ENCODE results near the gene TBC1D19.

DNA sequence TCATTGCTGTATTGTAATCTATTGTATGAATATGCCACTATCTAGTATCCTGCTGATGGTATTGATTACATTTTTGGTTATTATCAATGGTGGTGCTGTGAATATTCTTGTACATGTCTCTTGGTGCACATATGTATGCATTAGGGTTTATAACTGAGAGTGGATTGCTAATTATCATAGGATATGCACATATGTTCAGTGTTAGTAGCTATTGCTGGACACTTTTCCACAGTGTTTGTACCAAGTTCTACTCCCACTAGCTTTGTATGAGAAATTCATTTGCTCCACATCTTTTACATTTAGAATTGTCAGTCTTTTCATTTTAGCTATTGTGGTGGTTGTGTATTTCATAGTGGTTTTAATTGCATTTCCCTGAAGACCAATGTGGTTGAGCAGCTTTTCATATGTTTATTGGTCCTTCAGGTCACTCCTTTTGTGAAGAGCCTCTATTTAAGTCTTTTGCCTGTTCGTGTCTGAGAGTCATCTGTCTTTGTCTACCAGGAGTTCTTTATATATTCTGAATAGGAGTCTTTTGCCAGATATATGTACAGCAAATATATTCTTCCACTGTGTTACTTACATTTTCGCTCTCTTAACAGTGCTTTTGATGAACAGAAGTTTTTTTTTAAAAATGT lies 87.1 kb downstream of the TBC1D19 start:
- TF ChIP-seq POLR2A (IDR thresholded peaks at IDR 0.05) = no peak
- TF ChIP-seq, protein P1, sequence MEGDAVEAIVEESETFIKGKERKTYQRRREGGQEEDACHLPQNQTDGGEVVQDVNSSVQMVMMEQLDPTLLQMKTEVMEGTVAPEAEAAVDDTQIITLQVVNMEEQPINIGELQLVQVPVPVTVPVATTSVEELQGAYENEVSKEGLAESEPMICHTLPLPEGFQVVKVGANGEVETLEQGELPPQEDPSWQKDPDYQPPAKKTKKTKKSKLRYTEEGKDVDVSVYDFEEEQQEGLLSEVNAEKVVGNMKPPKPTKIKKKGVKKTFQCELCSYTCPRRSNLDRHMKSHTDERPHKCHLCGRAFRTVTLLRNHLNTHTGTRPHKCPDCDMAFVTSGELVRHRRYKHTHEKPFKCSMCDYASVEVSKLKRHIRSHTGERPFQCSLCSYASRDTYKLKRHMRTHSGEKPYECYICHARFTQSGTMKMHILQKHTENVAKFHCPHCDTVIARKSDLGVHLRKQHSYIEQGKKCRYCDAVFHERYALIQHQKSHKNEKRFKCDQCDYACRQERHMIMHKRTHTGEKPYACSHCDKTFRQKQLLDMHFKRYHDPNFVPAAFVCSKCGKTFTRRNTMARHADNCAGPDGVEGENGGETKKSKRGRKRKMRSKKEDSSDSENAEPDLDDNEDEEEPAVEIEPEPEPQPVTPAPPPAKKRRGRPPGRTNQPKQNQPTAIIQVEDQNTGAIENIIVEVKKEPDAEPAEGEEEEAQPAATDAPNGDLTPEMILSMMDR (IDR thresholded peaks at IDR 0.05 in 4 of 5, conservative IDR thresholded peaks at IDR 0.05 in 1 of 5) = no peak
